Inflammatory macrophage treated with lipopolysaccharide for 4 hours (primary cell): ENCODE data around the gene AMDHD1.
"Not testable (repeated sequence)": the region's sequence is repeated elsewhere in the genome, so short reads cannot be mapped to it uniquely, and the experiment has no call there.

ENCODE experiments used
- DNase-seq: peaks from one replicate; pipeline ENCODE4 v3.0.0-alpha.2; 2020

AMDHD1 gene

GRCh38 chr12:95966287-95966870 is 23.2 kb downstream of the AMDHD1 start:
- DNase-seq: no peak

GRCh38 chr12:95967301-95967700 is 24.2 kb downstream of the AMDHD1 start:
- DNase-seq: no peak

- DNase-seq: not testable (repeated sequence)
Measured at GRCh38 chr12:95969116-95969515, 26.0 kb downstream of the AMDHD1 start.

DNA sequence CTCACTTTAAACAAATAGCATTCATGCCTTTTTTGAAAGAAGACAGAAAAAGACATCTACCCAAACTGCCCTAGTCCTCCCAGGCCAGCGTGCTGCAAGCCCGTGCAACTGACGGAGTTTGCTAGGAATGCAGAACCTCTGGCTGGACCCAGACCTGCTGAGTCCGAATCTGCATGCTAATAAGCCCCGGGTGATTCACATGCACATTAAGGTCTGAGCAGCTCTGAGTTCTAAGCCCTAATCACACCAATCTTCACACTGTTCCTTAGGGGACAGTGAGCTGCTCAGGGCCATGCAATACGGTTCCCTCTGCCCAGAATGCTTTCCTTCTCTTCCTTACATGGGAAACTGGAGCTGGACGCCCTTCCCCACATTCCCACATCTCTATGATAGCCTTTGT is 27.8 kb downstream of the AMDHD1 start:
- DNase-seq: no peak

DNA sequence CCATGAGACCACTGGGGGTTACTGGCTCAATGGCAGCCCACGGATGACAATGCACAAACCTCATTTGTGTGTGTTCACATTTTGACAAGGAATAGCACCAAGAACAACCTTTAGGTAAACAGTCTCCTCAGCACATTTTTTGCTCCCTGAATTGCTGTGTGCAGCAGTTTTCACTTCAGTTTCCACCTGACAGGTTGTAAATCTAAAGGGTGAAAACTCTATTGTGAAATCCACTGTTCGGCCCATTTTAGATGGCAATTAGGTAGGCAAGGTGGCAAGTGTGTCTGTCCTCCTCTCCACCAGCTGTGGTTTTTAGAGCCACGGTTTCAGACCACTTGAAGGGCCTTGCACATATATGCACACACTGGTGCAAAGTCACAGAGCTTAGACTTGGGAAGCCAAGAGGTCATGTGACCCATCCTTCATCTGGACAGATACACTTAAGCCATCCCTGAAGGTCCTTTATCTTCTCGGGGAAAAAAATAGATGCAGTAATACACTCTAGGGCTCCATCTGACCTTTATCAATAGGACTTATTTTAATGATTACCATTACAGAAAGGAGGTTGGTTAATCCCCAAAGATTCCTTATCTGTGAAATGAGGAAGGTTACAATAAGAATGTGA is 29.8 kb downstream of the AMDHD1 start:
- DNase-seq: no peak

- no peak for DNase-seq
Measured at GRCh38 chr12:95974358-95974757, 31.2 kb downstream of the AMDHD1 start.

DNA sequence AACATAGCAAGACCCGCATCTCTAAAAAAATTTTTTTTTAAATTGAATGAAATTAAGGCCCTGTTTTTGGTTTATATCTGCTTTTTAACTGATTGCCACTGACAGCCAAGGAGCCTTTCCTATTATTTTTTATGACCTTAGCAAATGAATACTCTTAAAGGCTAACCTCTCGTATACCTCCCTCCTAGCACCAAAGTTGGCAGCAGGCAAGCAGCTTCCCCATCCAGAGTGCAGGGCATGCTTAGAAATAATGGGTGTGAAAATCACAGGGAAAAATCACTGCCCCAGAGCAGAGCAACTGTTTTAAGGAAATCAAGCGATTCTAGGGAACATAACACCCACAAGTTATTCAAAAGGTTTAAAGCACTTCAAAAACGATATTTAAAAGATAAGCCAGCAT is 32.4 kb downstream of the AMDHD1 start:
- DNase-seq: no peak

DNA sequence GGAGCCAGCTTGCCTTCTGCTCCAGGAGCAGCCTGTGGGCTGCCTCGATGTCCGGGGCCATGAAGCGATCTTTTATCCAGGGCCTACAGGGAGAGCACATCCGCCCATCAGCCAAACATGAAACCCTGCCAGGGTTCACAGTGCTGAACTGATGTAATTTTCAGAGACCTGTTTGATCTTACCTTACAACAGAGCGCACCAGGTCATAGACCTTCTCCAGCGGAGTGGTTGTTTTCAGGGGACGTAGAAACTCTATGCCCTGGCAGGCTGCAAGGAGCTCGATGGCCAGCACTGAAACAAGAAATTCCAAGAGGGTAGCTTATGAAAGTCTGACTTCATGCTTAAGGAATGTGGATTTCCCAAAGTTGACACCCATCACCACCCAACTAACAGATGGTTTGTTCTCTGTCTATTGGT is 33.3 kb downstream of the AMDHD1 start:
- DNase-seq: no peak

DNA sequence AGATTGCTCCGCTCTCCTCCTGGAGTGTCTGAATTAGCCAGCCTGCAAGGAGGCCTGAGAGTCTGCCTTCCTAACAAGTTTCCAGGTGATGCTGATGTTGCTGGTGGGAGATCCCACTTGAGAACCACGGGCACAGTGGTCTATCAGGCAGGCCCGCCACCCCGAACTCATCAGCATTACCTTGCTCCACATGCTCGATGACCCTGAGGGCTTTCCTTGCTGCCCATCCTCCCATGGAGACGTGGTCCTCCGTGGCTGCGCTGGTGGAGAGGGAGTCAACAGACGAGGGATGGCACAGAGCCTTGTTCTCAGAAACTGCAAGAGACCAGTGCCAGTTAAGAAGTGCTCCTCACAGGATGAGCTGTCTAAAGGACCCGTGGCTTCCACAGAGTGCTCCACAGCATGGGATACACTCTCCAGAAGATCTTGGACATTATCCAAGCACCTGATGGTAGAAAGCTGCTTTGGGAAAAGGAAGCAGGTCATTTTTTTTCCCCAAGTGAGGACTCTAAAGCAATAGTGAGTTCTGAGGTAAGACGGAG is 34.7 kb downstream of the AMDHD1 start:
- DNase-seq: no peak

DNA sequence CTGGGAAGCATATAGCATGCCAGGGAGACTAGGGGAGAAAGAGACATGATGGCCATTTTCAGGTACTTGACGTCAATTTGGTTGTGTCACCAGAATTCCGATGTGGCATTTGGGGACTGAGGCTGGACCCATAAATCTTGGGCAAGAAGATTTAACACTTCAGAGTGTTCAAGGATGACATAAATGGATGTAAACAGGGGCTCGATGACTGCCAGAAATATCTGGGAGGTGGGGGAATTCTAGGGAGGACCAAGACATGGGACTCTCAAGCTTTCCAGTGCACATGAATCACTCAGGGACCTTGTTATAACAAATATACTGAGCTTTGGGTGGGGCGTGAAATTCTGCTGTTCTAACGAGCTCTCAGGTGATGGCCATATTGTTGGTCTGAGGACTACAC is 35.2 kb downstream of the AMDHD1 start:
- DNase-seq: no peak

DNA sequence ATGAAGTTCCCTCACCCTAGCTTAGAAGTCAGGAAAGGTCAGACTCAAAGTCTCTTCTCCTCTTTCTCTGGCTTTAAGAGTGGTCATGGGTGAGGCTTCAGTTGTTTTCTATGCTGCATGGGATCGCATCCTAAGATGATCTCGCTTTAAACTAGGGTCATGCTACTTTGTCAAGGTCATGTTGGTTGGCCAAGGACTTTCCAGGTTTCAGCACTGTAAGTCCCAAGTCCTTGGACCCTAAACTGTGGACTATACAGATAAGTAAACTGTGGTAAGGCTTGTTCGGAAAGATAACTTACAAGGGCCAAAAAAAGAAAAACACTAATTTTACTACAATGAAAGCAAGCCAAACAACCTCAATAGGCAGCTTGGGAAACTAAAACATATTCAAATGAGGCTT is 35.6 kb downstream of the AMDHD1 start:
- no peak for DNase-seq

DNA sequence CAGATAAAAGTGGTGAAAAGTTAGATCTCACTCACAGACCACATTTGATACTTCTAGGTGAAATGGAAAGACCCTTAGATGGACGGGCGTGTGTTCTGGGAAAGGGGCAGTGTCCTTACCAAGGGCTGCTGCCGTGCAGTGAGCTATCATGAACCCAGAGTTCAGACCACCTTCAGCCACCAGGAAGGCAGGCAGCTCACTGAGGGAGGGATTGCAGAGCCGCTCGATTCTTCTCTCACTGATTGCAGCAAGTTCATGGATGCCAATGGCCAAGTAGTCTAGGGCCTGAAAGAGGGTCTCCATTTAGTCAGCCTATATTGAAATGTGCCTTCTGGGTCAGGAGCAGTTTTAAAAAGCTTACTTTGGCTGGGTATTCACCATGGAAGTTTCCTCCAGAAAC is 37.3 kb downstream of the AMDHD1 start:
- DNase-seq: no peak

GRCh38 chr12:95982602-95983001 is 39.5 kb downstream of the AMDHD1 start:
- no peak for DNase-seq

DNA sequence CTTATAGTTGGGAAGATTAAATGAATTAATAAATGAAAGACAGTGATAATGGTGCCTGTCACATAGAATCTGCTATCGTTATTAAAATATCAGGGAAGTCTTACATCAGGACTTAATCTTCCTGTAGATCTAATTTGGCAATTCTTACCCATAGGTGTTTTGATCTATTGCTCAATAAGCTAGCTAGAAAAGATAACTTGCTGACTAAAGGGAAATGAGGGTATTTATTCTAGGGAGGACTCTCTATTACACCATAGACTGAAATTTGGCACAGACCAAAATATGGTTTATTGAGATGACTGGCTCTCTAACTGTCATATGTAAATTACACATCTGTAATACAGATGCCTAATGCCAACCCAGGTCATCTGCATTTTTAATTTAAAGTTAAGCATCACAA is 41.6 kb downstream of the AMDHD1 start:
- DNase-seq: no peak

- no peak for DNase-seq
Measured at GRCh38 chr12:95986635-95987570, 43.8 kb downstream of the AMDHD1 start.

GRCh38 chr12:95988506-95989275 is 45.6 kb downstream of the AMDHD1 start:
- no peak for DNase-seq

- DNase-seq: no peak
Measured at GRCh38 chr12:95989504-95990123, 46.5 kb downstream of the AMDHD1 start.

GRCh38 chr12:95990136-95990535 is 47.0 kb downstream of the AMDHD1 start:
- no peak for DNase-seq

DNA sequence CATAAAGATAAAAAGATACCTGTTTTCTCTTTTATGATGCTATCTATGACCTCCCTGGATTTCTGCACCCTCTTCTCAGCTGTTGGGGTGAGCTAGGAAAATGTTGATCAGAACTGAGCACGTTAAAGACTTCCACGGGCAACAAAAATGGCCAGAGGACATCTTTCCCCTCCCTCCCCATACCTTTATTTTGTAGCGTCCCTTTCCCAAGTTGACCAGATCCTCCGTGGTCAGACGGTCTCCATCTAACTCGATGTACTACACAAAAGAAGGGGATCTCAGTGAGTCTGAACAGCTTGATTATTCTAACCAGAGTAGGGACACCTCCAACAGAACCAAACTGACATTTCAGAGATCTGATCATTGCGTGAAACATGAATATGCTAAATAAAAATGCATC is 50.8 kb downstream of the AMDHD1 start:
- no peak for DNase-seq

- DNase-seq: no peak
Measured at GRCh38 chr12:95994476-95994875, 51.3 kb downstream of the AMDHD1 start.

GRCh38 chr12:95995238-95996031 is 52.3 kb downstream of the AMDHD1 start:
- DNase-seq: no peak
